ENCODE results near the gene WDR17. TPM values are rescaled to one million over a fixed set of nuclear protein-coding genes. Genes with fewer than 3 reads are reported as not detected.

WDR17 gene
- total and polyA plus RNA-seq, 2 of the 8 experiments (the other 6 are each of a cell fraction or from before 2014, with no cell fraction given) = 1.4 to 3.3 TPM

- Histone ChIP-seq H2AK5ac (ENCODE audit: low read depth, low read length) (no peak overlapping the region), H4K20me1 (replicated peaks in 1 of 2; ENCODE audit: control insufficient read depth in 1 of 2, insufficient read depth in 2 of 2, low read length in 2 of 2) (no peaks in the 10 kb centered on the region), H3K79me1 (ENCODE audit: low read depth, low read length) (no peaks in the 10 kb centered on the region), H2BK120ac (replicated peaks; ENCODE audit: low read depth, low read length) (no peak overlapping the region), H3K23me2 (ENCODE audit: low read depth, low read length) (no peaks in the 10 kb centered on the region), H3K36me3 (ENCODE audit: control insufficient read depth in 2 of 4, insufficient read depth in 4 of 4, low read length in 3 of 4) (no peaks in the 10 kb centered on the region), H3K4ac (replicated peaks; ENCODE audit: insufficient read length, low read depth, low read length) (no peak overlapping the region), H3K27me3 (replicated peaks in 1 of 4; ENCODE audit: control insufficient read depth in 3 of 4, extremely low read depth in 1 of 4, insufficient read depth in 3 of 4, low read length in 3 of 4) (no peaks in the 10 kb centered on the region; a peak in 1 of 7 replicates), H4K5ac (ENCODE audit: insufficient read length, low read depth, low read length) (no peak overlapping the region), H3K4me2 (ENCODE audit: insufficient read depth in 1 of 2, low read depth in 2 of 2, low read length in 2 of 2) (no peak overlapping the region), H3K4me1 (replicated peaks in 1 of 4; ENCODE audit: control insufficient read depth in 3 of 4, insufficient read depth in 4 of 4, low read length in 3 of 4) (no peaks in the 10 kb centered on the region), H3K14ac (ENCODE audit: insufficient read length) (no peak overlapping the region), H2BK20ac (ENCODE audit: low read length) (no peak overlapping the region), H2AFZ (ENCODE audit: low read length) (peak overlapping the region; percentile 22; the same call in 1 of the 2 replicates), H3K4me3 (ENCODE audit: extremely low read depth in 1 of 4, insufficient read depth in 2 of 4, low read depth in 3 of 4, low read length in 4 of 4) (no peak overlapping the region), H3K9ac (replicated peaks in 1 of 4; ENCODE audit: extremely low read depth in 1 of 4, low read depth in 3 of 4, low read length in 3 of 4) (no peak overlapping the region), H2BK5ac (ENCODE audit: low read depth, low read length) (no peak overlapping the region), H2BK12ac (ENCODE audit: low read depth, low read length) (no peak overlapping the region), H3K9me3 (ENCODE audit: insufficient read depth in 2 of 2, low read depth in 1 of 2, low read length in 1 of 2) (no peaks in the 10 kb centered on the region), H4K91ac (replicated peaks; ENCODE audit: insufficient read length, low read length) (no peak overlapping the region), H3K23ac (ENCODE audit: insufficient read length) (no peak overlapping the region), H3K27ac (ENCODE audit: low read depth, low read length) (no peak overlapping the region), H4K8ac (ENCODE audit: extremely low read depth, insufficient read depth, low read length) (no peak overlapping the region), H3K79me2 (ENCODE audit: control insufficient read depth in 1 of 2, insufficient read depth in 2 of 2, low read length in 2 of 2) (no peaks in the 10 kb centered on the region), H2BK15ac (ENCODE audit: low read length) (no peak overlapping the region), H3K18ac (ENCODE audit: extremely low read depth, low read length) (no peak overlapping the region), H3K56ac (replicated peaks; ENCODE audit: insufficient read length, low read depth, low read length) (no peak overlapping the region)
- ChIA-PET CTCF (ENCODE audit: partially characterized antibody) (interaction anchor here (1.0 to 1.4 kb wide), 2 partner anchors 290 to 293 kb away, joined by 3 to 5 read pairs; no protein-coding TSS in a partner anchor), POLR2A (ENCODE audit: partially characterized antibody) (no interaction called here)
- no peak for DNase-seq (ENCODE audit: low read depth in 1 of 2, low spot score in 2 of 2)
- WGBS, 2 experiments (ENCODE audit: extremely low coverage in 1 of 2, insufficient coverage in 1 of 2, insufficient read length in 1 of 2, insufficient replicate concordance in 2 of 2, low coverage in 1 of 2, low lambda C conversion rate in 2 of 2, missing lambda C conversion rate in 1 of 2) = 92% methylated on average over 4 of the region's 4 CpGs; no CpG with 5 or more reads in 1 of the 2 experiments
- no peak for FAIRE-seq
- peak; percentile 72 for TF ChIP-seq E2F6 (IDR thresholded peaks at IDR 0.05)
- TF ChIP-seq KDM4A (IDR thresholded peaks at IDR 0.05; ENCODE audit: low read depth, low read length, severe bottlenecking) = no peak
These were observed 17.0 kb upstream of the WDR17 start for GRCh38 chr4:176048631-176049030.
